Omental fat pad (tissue), 4 donors: ENCODE measurements around the gene TBXAS1. TPM values are rescaled to one million over a fixed set of nuclear protein-coding genes. Genes with fewer than 3 reads are reported as not detected.
A peak's percentile ranks its signal among the peaks of the same experiment; 100 is the strongest.

Source experiments
- ATAC-seq: fragments of 150-250 bp; one replicate; pipeline ENCODE4 v1.9.1; 2016; ENCODE audit warnings: mild to moderate bottlenecking, moderate library complexity; ENCODE audit not compliant: low FRiP score
- DNase-seq: peaks from one replicate; pipeline ENCODE4 v3.0.0-alpha.2; 2019; ENCODE audit warnings: low spot score
- total RNA-seq, 4 donors: library from RNA; depleted of rRNA; stranded (reverse); fragments of >200 nt; gene quantifications; one replicate each; pipeline ENCODE4 v1.1.0, GENCODE V29; 2016
- TF ChIP-seq, protein P1 (sequence below), 3 donors: fragments of 450-650 bp; IDR thresholded peaks; one replicate each; pipeline ENCODE4 v1.5.1; 2016 to 2017; ENCODE audit warnings: antibody characterized with exemption in 3 of 3, mild to moderate bottlenecking in 3 of 3, moderate library complexity in 2 of 3

Gene TBXAS1
- total RNA-seq, 4 donors from 2014 or later, result 22.2 to 63.4 (median 48.6) TPM

DNA sequence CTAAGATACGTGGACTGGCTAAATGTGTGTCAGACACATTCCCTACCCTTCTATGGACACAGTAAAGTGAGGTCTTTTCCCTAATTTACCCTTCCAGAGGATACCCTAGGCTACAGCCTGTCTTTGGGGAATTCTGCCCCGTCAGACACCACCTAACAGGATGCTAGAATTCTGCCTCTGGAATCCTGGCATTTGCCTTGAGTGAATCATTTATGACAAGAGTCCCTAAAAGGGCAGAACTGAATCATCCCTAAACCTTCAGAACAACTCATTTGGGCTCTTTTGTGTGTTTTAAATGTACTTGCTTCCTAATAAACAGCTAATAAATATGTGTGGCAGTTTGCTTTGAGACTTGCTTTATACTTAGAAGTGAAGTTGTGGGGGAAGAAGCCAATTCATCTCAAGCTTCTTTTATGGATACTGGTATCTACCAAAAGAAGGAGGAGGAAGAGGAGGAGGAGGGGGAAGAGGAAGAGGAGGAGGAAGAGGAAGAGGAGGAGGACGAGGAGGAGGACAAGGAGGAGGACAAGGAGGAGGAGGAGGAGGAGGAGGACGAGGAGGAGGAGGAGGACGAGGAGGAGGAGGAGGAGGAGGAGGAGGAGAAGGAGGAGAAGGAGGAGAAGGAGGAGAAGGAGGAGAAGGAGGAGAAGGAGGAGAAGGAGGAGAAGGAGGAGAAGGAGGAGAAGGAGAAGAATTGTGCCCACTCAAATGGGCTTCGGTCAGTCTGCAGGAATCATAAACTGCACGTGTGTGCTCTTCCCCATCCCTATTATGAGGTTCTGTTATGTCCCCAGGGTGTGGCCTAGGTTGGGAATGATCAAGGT lies 206.5 kb downstream of the TBXAS1 start:
- TF ChIP-seq, protein P1, sequence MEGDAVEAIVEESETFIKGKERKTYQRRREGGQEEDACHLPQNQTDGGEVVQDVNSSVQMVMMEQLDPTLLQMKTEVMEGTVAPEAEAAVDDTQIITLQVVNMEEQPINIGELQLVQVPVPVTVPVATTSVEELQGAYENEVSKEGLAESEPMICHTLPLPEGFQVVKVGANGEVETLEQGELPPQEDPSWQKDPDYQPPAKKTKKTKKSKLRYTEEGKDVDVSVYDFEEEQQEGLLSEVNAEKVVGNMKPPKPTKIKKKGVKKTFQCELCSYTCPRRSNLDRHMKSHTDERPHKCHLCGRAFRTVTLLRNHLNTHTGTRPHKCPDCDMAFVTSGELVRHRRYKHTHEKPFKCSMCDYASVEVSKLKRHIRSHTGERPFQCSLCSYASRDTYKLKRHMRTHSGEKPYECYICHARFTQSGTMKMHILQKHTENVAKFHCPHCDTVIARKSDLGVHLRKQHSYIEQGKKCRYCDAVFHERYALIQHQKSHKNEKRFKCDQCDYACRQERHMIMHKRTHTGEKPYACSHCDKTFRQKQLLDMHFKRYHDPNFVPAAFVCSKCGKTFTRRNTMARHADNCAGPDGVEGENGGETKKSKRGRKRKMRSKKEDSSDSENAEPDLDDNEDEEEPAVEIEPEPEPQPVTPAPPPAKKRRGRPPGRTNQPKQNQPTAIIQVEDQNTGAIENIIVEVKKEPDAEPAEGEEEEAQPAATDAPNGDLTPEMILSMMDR (IDR thresholded peaks at IDR 0.05), result no peak
- DNase-seq (no peak), ATAC-seq (peak; percentile 46)

DNA sequence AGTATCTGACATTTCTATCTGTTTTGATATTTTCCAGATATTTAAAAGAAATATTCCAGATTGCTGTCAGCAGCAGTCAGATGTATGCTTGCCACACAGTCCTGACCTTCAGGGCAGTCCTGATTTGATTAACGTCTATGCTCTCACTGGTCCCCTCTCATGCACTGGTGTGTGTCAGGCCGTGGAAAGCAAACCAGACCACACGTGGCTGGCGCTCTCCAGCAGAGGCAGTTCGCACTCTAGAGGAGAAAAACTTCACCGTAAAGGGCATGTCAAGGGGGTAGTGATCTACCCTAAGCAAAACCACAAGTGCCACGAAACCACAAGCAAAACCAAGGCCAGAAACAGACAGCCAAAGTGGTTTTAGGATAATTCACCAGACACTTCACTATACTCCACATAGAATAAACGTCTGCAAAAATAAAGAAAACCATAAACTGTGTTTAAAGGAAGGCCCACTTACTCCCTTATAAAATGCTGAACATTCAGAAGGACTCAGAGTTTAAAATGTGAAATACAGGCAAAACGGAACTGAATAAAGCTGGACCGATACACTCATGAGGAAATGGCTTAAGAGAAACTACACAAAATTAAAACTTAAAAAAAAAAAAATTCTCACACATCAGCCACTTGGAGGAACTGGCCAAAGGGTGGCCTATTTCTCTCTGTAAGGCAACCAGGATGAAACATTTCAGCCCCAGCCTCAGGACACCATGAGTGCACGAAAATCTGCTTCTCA lies 207.3 kb downstream of the TBXAS1 start:
- TF ChIP-seq, protein P1 (IDR thresholded peaks at IDR 0.05), result no peak
- no peak for ATAC-seq

GRCh38 chr7:140039066-140039465 lies 210.0 kb downstream of the TBXAS1 start:
- TF ChIP-seq, protein P1 (IDR thresholded peaks at IDR 0.05), result no peak
- DNase-seq (no peak), ATAC-seq (no peak)

More for the DNA sequence above, 207.3 kb downstream of the TBXAS1 start:
- DNase-seq, result no peak

GRCh38 chr7:140039896-140040295 lies 210.8 kb downstream of the TBXAS1 start:
- TF ChIP-seq, protein P1 (IDR thresholded peaks at IDR 0.05), result no peak
- ATAC-seq (no peak), DNase-seq (no peak)

GRCh38 chr7:140041659-140042385 lies 212.8 kb downstream of the TBXAS1 start:
- ATAC-seq (no peak), DNase-seq (no peak)
- TF ChIP-seq, protein P1 (IDR thresholded peaks at IDR 0.05), result no peak

DNA sequence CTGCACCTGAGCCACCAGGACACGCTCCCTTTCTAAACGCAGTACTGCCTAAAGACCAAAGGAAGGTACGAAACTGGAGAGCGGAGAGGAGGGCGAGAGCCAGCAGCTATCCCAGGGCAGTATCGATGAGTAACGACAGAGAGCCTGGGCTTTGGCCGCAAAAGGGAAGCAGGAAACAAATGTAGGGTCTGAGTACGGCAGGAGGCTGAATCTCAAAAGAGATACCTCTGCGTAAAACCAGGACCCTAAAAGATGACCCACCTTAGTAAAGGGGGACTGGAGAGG lies 213.3 kb downstream of the TBXAS1 start:
- ATAC-seq (no peak), DNase-seq (no peak)
- TF ChIP-seq, protein P1 (IDR thresholded peaks at IDR 0.05), result no peak
